HEK293T (cell line): ENCODE data around the gene CHTOP.
"Not testable (repeated sequence)": the region's sequence is repeated elsewhere in the genome, so short reads cannot be mapped to it uniquely, and the experiment has no call there.

Experiments
- CTCF ChIA-PET: fragments of 350-600 bp; formaldehyde crosslinking; extraction: SDS; loops from one replicate; lab custom pipeline; 2021; ENCODE audit warnings: antibody characterized with exemption, inconsistent platforms; lab: Yijun Ruan, JAX
- POLR2A ChIA-PET: fragments of 350-600 bp; formaldehyde crosslinking; extraction: SDS; loops from one replicate; lab custom pipeline; 2020; ENCODE audit warnings: antibody characterized with exemption, inconsistent platforms; lab: Yijun Ruan, JAX
- DNase-seq: peaks from one replicate; pipeline ENCODE4 v3.0.0; 2012; ENCODE audit warnings: mixed read lengths; ENCODE audit errors: extremely low spot score
- ARNT ChIP-seq: fragments of 450-650 bp; IDR thresholded peaks from 2 replicates; pipeline ENCODE4 v1.6.1; 2017; ENCODE audit warnings: mild to moderate bottlenecking
- BHLHE40 ChIP-seq: fragments of 450-650 bp; IDR thresholded peaks from 2 replicates; pipeline ENCODE4 v1.6.1; 2016; ENCODE audit warnings: mild to moderate bottlenecking, moderate library complexity, borderline replicate concordance
- CTBP1 ChIP-seq: fragments of 450-650 bp; IDR thresholded peaks from 2 replicates; pipeline ENCODE4 v1.6.1; 2016; ENCODE audit warnings: borderline replicate concordance
- ELF4 ChIP-seq: fragments of 450-650 bp; IDR thresholded peaks from 2 replicates; pipeline ENCODE4 v1.6.1; 2017; ENCODE audit warnings: antibody characterized with exemption
- FOXA1 ChIP-seq: fragments of 450-650 bp; IDR thresholded peaks from 2 replicates; pipeline ENCODE4 v1.6.1; 2016; ENCODE audit warnings: mild to moderate bottlenecking
- FOXK2 ChIP-seq: fragments of 450-650 bp; IDR thresholded peaks from 2 replicates; pipeline ENCODE4 v1.6.1; 2016; ENCODE audit warnings: mild to moderate bottlenecking
- FOXM1 ChIP-seq: fragments of 450-650 bp; IDR thresholded peaks from 2 replicates; pipeline ENCODE4 v1.6.1; 2017; ENCODE audit warnings: mild to moderate bottlenecking, borderline replicate concordance
- HDGF ChIP-seq: fragments of 450-650 bp; IDR thresholded peaks from 2 replicates; pipeline ENCODE4 v1.6.1; 2017; ENCODE audit warnings: antibody characterized with exemption, borderline replicate concordance
- L3MBTL2 ChIP-seq: fragments of 450-650 bp; conservative IDR thresholded peaks from 2 replicates; pipeline ENCODE4 v1.6.1; 2016; ENCODE audit warnings: mild to moderate bottlenecking
- LEF1 ChIP-seq: fragments of 450-650 bp; IDR thresholded peaks from 2 replicates; pipeline ENCODE4 v1.6.1; 2017; ENCODE audit warnings: mild to moderate bottlenecking, borderline replicate concordance
- NFRKB ChIP-seq: fragments of 450-650 bp; IDR thresholded peaks from 2 replicates; pipeline ENCODE4 v1.6.1; 2016; ENCODE audit warnings: mild to moderate bottlenecking, moderate library complexity
- PKNOX1 ChIP-seq: fragments of 450-650 bp; IDR thresholded peaks from 2 replicates; pipeline ENCODE4 v1.6.1; 2016
- SP1 ChIP-seq: fragments of 450-650 bp; IDR thresholded peaks from 2 replicates; pipeline ENCODE4 v1.6.1; 2017
- SUZ12 ChIP-seq: fragments of 450-650 bp; IDR thresholded peaks from 2 replicates; pipeline ENCODE4 v1.6.1; 2016; ENCODE audit warnings: mild to moderate bottlenecking
- TARDBP ChIP-seq: fragments of 450-650 bp; IDR thresholded peaks from 2 replicates; pipeline ENCODE4 v1.6.1; 2016
- ZNF384 ChIP-seq: fragments of 450-650 bp; IDR thresholded peaks from 2 replicates; pipeline ENCODE4 v1.6.1; 2016

CHTOP gene

GRCh38 chr1:153667439-153667838, 33.6 kb downstream of the CHTOP start:
- CTCF ChIA-PET, result no interaction called here
- DNase-seq, result no peak
- POLR2A ChIA-PET, result interaction anchor here (0.7 to 1.7 kb wide), 6 partner anchors 8 to 101 kb away, joined by 3 to 5 read pairs (median 4); partner anchors contain the start of gene INTS3
- TF ChIP-seq LEF1 (no peak), FOXA1 (no peak), ZNF384 (no peak), TARDBP (no peak), ELF4 (no peak), PKNOX1 (no peak), HDGF (no peak), BHLHE40 (no peak)

- POLR2A ChIA-PET, result interaction anchor here (1.1 to 1.6 kb wide), 3 partner anchors 9 to 59 kb away, joined by 4 to 5 read pairs (median 4); partner anchors contain the start of gene INTS3
- DNase-seq, CTCF ChIA-PET: not testable (repeated sequence)
Measured at GRCh38 chr1:153668672-153669071, 34.8 kb downstream of the CHTOP start.

GRCh38 chr1:153669606-153670005, 35.7 kb downstream of the CHTOP start:
- POLR2A ChIA-PET, result interaction anchor here (0.6 kb wide), 1 partner anchor 26 kb away, joined by 3 read pairs; no protein-coding TSS in a partner anchor
- CTCF ChIA-PET, result no interaction called here
- no peak for TF ChIP-seq TARDBP
- no peak for TF ChIP-seq NFRKB
- TF ChIP-seq CTBP1, result no peak
- TF ChIP-seq HDGF, result no peak
- no peak for TF ChIP-seq FOXA1
- no peak for TF ChIP-seq LEF1
- no peak for TF ChIP-seq BHLHE40
- TF ChIP-seq SUZ12, result no peak
- no peak for TF ChIP-seq FOXM1
- no peak for TF ChIP-seq SP1
- TF ChIP-seq PKNOX1, result no peak
- no peak for DNase-seq

- ChIA-PET CTCF (no interaction called here), POLR2A (interaction anchor here (3.0 kb wide), 1 partner anchor 36 kb away, joined by 20 read pairs; the partner anchor contains the start of gene CHTOP)
- TF ChIP-seq ARNT (no peak), NFRKB (no peak), ELF4 (no peak), ZNF384 (no peak), FOXA1 (no peak), FOXK2 (no peak), BHLHE40 (no peak), SP1 (no peak), CTBP1 (no peak), HDGF (no peak), PKNOX1 (no peak), L3MBTL2 (no peak), LEF1 (no peak), TARDBP (no peak), FOXM1 (no peak), SUZ12 (no peak)
- no peak for DNase-seq
Measured at GRCh38 chr1:153670257-153670858, 36.5 kb downstream of the CHTOP start.

GRCh38 chr1:153670859-153671627, 37.2 kb downstream of the CHTOP start, which contains the start of gene ILF2:
Gene ILF2, minus strand, starts transcription at chr1:153670993. Its CDS starts 71 bp downstream, at chr1:153670922.
- peak; percentile 90 for TF ChIP-seq L3MBTL2
- no peak for TF ChIP-seq FOXK2
- no peak for TF ChIP-seq HDGF
- peak; percentile 50; the same call in 1 of the 2 replicates for TF ChIP-seq PKNOX1
- TF ChIP-seq SP1, result no peak
- no peak for TF ChIP-seq LEF1
- no peak for TF ChIP-seq SUZ12
- peak; percentile 63; the same call in 1 of the 2 replicates for TF ChIP-seq TARDBP
- peak; percentile 17; the same call in 1 of the 2 replicates for TF ChIP-seq ELF4
- peak; percentile 9; the same call in 1 of the 2 replicates for TF ChIP-seq CTBP1
- TF ChIP-seq FOXM1, result peak; percentile 64; the same call in 1 of the 2 replicates
- TF ChIP-seq ARNT, result no peak; the same call in 1 of the 2 replicates
- peak; percentile 80 for TF ChIP-seq ZNF384
- TF ChIP-seq FOXA1, result no peak
- no peak for TF ChIP-seq BHLHE40
- TF ChIP-seq NFRKB, result peak; percentile 70
- POLR2A ChIA-PET, result interaction anchor here (0.8 to 3.0 kb wide), 7 partner anchors 12 to 113 kb away, joined by 3 to 20 read pairs (median 3); partner anchors contain the start of genes CHTOP, INTS3 and S100A13
- CTCF ChIA-PET, result interaction anchor here (0.7 to 1.8 kb wide), 5 partner anchors 10 to 332 kb away, joined by 3 to 4 read pairs (median 4); no protein-coding TSS in a partner anchor
- DNase-seq, result peak; percentile 99
